HEK293T (cell line): ENCODE data around the gene OR1M1.

Experiments used
- ELF4 ChIP-seq: fragments of 450-650 bp; IDR thresholded peaks from 2 replicates; pipeline ENCODE4 v1.6.1; 2017; ENCODE audit warnings: antibody characterized with exemption
- FOXK2 ChIP-seq: fragments of 450-650 bp; IDR thresholded peaks from 2 replicates; pipeline ENCODE4 v1.6.1; 2016; ENCODE audit warnings: mild to moderate bottlenecking
- LEF1 ChIP-seq: fragments of 450-650 bp; IDR thresholded peaks from 2 replicates; pipeline ENCODE4 v1.6.1; 2017; ENCODE audit warnings: mild to moderate bottlenecking, borderline replicate concordance
- SP1 ChIP-seq: fragments of 450-650 bp; IDR thresholded peaks from 2 replicates; pipeline ENCODE4 v1.6.1; 2017

DNA sequence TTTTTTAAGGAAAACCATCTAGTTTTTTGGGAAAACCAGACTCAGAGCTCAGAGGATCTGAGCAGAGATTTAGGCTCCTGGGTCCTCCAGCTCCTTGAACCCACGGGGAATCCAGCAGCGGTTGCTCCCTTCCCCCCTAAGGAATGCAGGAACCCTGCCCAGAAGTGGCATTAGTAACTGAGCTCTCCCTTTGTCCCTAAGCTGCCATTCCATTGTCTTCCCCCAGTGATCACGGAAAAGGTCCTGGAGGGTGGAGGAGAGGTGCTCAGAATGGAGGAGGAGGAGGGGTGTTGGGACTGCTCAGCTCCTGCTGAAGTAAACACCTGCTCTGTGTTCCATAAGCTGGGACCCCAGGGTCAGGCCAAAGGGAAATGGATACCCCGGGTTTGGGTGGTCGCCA is 16.8 kb upstream of the OR1M1 start:
- TF ChIP-seq SP1 (no peak), LEF1 (no peak), ELF4 (no peak), FOXK2 (no peak)
